GM19324 (cell line): ENCODE data around the gene MACF1.

Source experiments
- ATAC-seq: cut with Tn5 transposase; IDR thresholded peaks from one replicate; pipeline ENCODE4 v1.9.1; 2021; ENCODE audit warnings: mild to moderate bottlenecking, moderate library complexity; ENCODE audit not compliant: unreplicated experiment, low FRiP score

Gene MACF1

GRCh38 chr1:39255222-39255621 is 50.7 kb downstream of the MACF1 start:
- no peak for ATAC-seq

- ATAC-seq, result no peak
Measured at GRCh38 chr1:39258146-39258924, 53.8 kb downstream of the MACF1 start.

- ATAC-seq, result no peak
Measured at GRCh38 chr1:39258925-39259244, 54.4 kb downstream of the MACF1 start.

GRCh38 chr1:39261712-39262221 is 57.3 kb downstream of the MACF1 start:
- no peak for ATAC-seq

GRCh38 chr1:39262802-39263201 is 58.3 kb downstream of the MACF1 start:
- ATAC-seq, result no peak

GRCh38 chr1:39266269-39266668 is 61.8 kb downstream of the MACF1 start:
- no peak for ATAC-seq

GRCh38 chr1:39266792-39267191 is 62.3 kb downstream of the MACF1 start:
- ATAC-seq, result no peak

- no peak for ATAC-seq
Measured at GRCh38 chr1:39268112-39268581, 63.7 kb downstream of the MACF1 start.

GRCh38 chr1:39268906-39269305 is 64.4 kb downstream of the MACF1 start:
- no peak for ATAC-seq

- ATAC-seq, result no peak
Measured at GRCh38 chr1:39269349-39269748, 64.9 kb downstream of the MACF1 start.

GRCh38 chr1:39269791-39270342 is 65.4 kb downstream of the MACF1 start:
- peak; percentile 50 for ATAC-seq

GRCh38 chr1:39270368-39270767 is 65.9 kb downstream of the MACF1 start:
- no peak for ATAC-seq

GRCh38 chr1:39272027-39272797 is 67.7 kb downstream of the MACF1 start:
- ATAC-seq, result peak; percentile 50

GRCh38 chr1:39272798-39273469 is 68.4 kb downstream of the MACF1 start:
- no peak for ATAC-seq

GRCh38 chr1:39275836-39276507 is 71.5 kb downstream of the MACF1 start:
- ATAC-seq, result no peak

GRCh38 chr1:39277879-39278278 is 73.4 kb downstream of the MACF1 start:
- ATAC-seq, result no peak

- no peak for ATAC-seq
Measured at GRCh38 chr1:39282537-39283216, 78.2 kb downstream of the MACF1 start.

- no peak for ATAC-seq
Measured at GRCh38 chr1:39283858-39284257, 79.4 kb downstream of the MACF1 start.

- ATAC-seq, result no peak
Measured at GRCh38 chr1:39287541-39287940, 83.0 kb downstream of the MACF1 start.
